GM08714 (cell line): ENCODE measurements around the gene ACOX2.

Experiments
- H3K4me3 ChIP-seq: fragments of 200-500 bp; sonication (Bioruptor generic); 2 replicates; pipeline ENCODE4 v1.5.1; 2014; ENCODE audit warnings: mild to moderate bottlenecking, low read length, inconsistent platforms
- ZNF274 ChIP-seq: IDR thresholded peaks from 2 replicates; pipeline ENCODE4 v1.6.1; 2012; ENCODE audit warnings: mild to moderate bottlenecking, low read depth, low read length

ACOX2 gene

DNA sequence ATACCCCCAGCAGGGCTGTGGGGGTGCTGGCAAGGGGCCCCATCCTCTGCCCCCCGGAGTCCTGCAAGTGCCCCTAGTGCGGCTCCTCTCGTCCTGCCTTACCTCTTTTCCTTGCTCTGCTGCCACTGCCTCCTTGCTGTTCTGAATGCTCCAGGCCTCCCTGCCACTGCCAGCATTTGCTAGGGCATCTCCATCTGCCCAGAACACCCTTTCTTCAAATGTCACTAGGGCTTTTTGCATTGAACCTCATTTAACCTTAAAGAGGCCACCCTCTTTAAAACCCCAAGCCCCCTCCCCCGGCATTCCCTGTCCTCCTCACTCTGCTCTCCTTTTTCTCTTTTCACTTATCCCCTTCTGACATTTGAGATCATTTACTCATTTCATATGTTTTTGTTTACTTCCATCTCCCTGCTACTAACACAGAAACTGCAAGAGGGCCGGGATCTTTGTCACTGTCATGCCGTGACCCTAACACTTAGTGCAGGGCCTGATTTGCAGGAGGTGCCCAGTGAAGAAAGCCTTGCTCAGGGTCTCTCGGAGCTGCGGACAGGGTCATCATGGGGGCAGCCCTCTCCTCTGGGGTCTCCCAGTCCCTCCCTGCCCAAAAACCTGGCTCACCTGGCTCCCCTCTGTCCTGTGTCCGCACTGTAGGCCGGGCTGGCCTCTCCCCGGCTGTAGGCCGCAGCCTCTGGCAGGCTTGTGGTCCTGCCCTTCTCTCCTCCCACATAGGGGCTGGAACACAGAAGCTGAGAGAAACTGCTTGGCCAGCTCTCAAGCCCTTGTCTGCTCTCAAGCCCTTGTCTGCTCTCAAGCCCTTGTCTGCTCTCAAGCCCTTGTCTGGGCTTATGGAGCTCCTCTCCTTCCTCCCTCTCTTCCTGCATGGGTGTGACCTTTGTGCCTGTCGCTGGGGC is at the start of gene ACOX2:
Gene ACOX2 (minus strand): TSS at position 690 of the 911 bp plus-strand sequence. CDS start 2,084 bp downstream, outside the sequence.
- no peak for TF ChIP-seq ZNF274
- H3K4me3 ChIP-seq: no peak within 1 kb of the TSS

GRCh38 chr3:58585994-58586393 is 49.0 kb upstream of the ACOX2 start:
- TF ChIP-seq ZNF274: no peak
- H3K4me3 ChIP-seq: no peak overlapping the region; the same call in 1 of the 2 replicates

DNA sequence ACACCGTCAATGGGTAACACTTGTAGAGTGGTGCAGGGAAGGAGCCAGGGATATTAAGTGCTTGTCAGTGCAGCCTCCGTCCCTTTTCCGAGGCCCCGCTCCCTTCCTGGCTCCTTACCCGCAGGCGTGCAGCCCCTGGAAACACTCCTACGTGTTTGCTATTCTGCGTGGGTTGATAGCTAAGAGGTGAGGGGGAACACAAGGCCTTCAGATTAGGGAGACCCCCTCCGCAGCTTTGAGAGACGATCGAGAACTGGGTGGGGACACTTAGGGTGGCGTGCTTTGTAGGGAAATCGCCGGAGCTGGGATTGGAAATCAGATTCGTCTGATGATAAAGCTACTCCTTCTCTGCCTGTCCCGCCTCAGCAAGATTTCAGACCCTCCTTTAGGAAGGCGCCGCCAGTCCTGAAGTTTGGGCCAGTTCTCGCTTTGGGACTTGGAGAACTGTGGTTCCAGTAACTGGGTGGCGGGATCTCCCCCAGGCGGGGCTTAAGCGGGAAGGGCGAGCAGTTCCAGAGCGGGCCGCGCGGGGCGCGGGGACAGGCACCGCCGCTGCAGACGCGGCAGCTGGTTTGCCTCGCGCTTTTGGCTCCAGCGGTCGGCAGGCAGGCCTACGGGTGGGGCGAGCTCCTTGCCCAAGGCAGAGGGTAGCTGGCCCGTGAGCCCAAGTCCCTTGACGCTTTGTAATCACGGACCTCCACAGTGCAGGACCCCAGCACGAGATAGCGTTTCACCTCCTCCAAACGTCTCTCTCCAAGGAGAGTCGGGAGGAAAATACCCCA is 48.2 kb upstream of the ACOX2 start:
- TF ChIP-seq ZNF274: no peak
- peak overlapping the region; percentile 75; the same call in 1 of the 2 replicates for H3K4me3 ChIP-seq

DNA sequence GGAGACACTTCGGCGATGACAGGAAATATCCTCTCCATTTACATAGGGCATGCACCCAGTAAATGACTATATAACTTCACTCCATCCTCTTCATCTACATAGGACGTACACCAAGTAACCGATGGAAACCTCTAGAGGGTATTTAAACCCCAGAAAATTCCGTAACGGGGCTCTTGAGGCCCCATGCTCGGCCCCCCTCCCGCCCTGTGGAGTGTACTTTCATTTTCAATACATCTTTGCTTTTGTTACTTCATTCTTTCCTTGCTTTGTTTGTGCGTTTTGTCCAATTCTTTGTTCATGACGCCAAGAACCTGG is 47.7 kb upstream of the ACOX2 start:
- peak overlapping the region; percentile 75; the same call in 1 of the 2 replicates for H3K4me3 ChIP-seq
- TF ChIP-seq ZNF274: no peak

DNA sequence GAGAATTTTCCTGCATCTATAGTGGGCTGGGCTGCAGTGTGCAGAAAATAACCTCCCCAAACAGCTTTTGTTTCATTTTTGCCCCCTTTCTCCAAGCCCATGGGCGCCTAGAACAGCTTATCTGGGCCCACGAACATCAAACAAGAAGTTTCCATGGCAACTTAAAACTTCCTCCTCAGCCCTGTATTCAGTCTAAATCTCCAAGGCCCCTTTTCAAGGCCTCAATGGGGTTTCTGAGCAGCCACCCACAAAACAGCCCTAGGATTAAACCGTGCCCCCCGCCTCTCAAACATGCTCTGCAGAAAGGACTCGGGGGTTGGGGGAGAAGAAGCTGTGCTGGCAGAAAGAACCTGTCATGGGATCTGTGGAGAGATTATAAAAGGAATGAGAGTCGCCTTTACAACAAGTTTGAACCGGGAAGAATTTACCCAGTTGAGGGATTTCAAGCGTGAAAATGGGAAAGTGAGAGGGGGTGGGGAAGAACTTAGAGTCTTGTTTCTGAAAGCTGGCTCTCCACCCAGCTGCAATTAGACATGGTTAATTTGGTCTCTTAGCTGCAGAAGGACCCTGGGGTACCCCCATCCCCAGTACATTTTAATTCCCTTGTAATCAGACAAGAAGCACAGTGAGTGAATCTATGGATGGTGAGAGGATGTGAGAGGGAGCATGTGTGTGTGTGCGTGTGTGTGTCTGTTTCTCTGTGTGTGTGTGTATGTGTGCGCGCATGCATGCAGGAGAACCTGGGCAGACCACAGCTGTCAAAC is 44.5 kb upstream of the ACOX2 start:
- no peak overlapping the region for H3K4me3 ChIP-seq
- no peak for TF ChIP-seq ZNF274

- H3K4me3 ChIP-seq: no peak overlapping the region
- no peak for TF ChIP-seq ZNF274
These were observed 43.9 kb upstream of the ACOX2 start for GRCh38 chr3:58580826-58581327.

DNA sequence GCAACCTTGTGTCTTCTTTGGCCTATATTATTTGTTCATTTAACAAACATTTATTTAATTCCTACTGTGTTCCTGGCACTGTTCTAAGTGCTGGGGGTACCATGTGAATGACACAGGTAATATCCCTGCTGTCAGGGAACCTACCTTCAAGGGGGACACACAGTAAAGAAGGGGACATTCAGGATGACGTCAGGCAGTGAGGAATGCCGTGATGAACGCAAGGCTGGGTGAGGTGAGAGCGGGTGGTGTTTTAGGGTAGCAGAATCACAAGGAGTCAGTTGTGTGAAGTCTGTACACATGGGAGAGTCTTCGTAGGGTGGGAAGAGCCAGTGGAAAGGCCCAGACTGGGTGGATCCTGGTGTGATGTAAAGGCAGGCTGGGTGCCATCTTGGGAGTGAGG is 41.9 kb upstream of the ACOX2 start:
- TF ChIP-seq ZNF274: no peak
- H3K4me3 ChIP-seq: no peak overlapping the region

DNA sequence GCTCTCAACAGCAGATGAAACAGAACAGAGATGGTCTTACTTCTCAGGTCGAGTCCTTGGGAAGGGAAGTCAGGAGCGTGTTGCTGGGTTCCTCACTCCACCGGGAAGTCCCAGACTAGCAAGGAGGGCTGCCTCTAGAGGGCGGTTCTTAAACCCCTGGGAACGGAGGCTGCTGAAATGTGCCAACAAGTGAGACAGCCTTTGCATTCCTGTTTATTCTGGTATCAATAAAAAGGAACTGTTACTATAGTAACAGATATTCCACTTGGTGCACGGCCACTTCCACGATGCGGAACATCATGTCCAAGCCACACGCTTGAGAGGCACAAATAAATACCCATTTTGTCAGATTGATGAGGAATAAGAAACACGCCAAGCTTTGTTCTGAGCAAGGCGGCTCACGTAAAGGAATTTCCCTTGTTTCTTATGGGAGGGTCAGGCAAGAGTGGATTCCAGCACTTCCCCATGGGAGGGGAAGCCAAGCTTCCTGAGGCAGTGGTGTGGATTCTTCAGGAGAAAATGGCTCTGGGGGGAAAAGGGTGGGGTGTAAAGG is 40.4 kb upstream of the ACOX2 start, which contains the start of gene FAM107A:
Gene FAM107A (minus strand): TSS at position 123 of the 553 bp plus-strand sequence. CDS start 7,531 bp downstream, outside the sequence.
- TF ChIP-seq ZNF274: no peak
- no peak within 1 kb of the TSS for H3K4me3 ChIP-seq

DNA sequence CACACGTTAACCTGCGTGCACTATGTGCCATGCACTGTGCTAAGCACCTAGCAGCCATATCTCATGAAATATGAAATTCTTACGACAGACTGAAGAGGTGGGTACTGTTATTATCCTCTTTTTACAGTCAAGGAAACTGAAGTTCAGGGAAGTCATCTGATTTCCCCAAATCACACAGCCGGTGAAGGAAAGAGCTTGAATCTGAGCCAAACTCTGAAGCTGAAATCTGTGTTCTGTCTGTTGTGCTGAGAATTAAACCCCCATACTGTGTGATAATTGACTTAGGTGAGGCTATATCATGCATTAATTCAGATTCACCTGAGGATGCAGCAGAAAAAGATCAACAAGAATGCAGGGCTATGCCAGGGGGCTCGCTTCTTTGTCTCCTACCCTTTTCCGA is 39.7 kb upstream of the ACOX2 start:
- no peak overlapping the region for H3K4me3 ChIP-seq
- no peak for TF ChIP-seq ZNF274

DNA sequence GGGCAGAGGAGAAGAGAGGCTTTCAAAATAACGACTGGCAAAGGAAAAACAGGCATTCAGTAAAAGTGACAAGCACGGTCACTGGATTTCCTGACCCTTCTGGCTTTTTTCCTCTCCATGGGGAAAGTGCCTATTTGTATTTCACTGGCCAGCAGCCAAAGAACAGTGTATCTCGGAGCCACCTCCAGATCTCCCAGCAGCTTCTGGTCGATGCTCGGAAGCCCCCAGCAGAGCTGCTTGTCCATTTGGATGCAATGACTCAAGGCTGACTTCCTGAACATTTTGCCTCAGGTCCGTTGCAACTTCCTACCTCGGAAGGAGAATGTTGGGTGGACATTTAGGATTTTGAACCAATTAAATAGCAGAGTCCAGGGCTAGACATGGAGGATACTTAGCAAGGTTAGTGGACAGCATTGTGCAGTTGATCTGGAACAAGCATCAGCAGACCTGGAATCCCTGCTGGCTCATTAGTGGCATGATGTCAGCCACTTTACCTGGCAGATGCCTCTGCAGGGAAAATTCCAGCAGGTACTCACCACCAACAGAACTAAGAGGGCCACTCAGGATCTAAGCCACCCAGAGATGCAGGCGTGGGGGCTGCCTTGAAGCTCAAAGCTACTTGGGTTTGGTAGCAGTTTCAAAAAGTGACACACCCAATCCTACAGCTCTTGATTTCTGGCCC is 39.1 kb upstream of the ACOX2 start:
- no peak overlapping the region for H3K4me3 ChIP-seq
- TF ChIP-seq ZNF274: no peak

DNA sequence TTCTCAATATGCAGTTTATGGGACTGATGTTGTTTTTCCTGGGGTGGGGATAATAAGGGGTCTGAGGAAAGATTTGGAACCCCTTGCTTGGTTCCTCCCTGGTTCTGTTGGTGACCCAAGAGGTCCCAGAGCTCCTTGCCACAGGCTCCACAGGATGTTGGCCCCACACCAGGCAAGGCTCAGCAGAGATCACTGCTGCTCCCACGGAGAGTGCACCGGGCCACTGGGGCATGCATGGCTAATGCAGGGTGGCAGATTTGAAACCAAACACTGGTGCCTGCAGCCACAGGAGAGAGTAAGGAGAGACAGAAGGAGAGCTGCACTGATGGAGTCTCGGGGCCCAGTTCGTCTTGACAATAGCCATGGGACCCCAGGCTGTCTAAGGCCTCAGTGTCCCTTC is 37.7 kb upstream of the ACOX2 start:
- no peak for TF ChIP-seq ZNF274
- H3K4me3 ChIP-seq: no peak overlapping the region

- no peak for TF ChIP-seq ZNF274
- H3K4me3 ChIP-seq: no peak overlapping the region
These were observed 37.1 kb upstream of the ACOX2 start for GRCh38 chr3:58574106-58574505.

- H3K4me3 ChIP-seq: no peak overlapping the region
- no peak for TF ChIP-seq ZNF274
These were observed 36.6 kb upstream of the ACOX2 start for GRCh38 chr3:58573640-58574039.
